CD14-positive monocyte (primary cell): ENCODE measurements around the gene CCNG2. TPM values are rescaled to one million over a fixed set of nuclear protein-coding genes. Genes with fewer than 3 reads are reported as not detected.

Experiments used
- DNase-seq, 3 donors: peaks; one replicate each; pipeline ENCODE4 v3.0.0-alpha.2; 2011 to 2022
- H2AFZ ChIP-seq: 2 replicates; pipeline ENCODE4 v1.6.0; 2012; ENCODE audit warnings: mild to moderate bottlenecking, low read depth, low read length, inconsistent platforms; ENCODE audit not compliant: insufficient read depth, poor library complexity, severe bottlenecking
- H3K27ac ChIP-seq, 2 donors: 1 replicate in 1 of 2; 2 replicates in 1 of 2; pipeline ENCODE4 v1.5.1; 2012 to 2013; ENCODE audit warnings: low read length in 2 of 2, control low read depth in 1 of 2, inconsistent platforms in 1 of 2, low read depth in 1 of 2, mild to moderate bottlenecking in 1 of 2
- H3K27me3 ChIP-seq, 2 donors: one replicate each; pipeline versions ENCODE4 v1.6.0 to v1.6.1; 2011 to 2013; ENCODE audit warnings: low read length in 2 of 2; ENCODE audit not compliant: control insufficient read depth in 2 of 2, insufficient read depth in 2 of 2
- H3K36me3 ChIP-seq, 2 donors: replicated peaks in 1 of 2; 1 replicate in 1 of 2; 2 replicates in 1 of 2; pipeline versions ENCODE4 v1.5.1 to v1.6.1; 2012 to 2013; ENCODE audit warnings: low read length in 2 of 2, control low read depth in 1 of 2, inconsistent platforms in 1 of 2, mild to moderate bottlenecking in 1 of 2; ENCODE audit not compliant: insufficient read depth in 2 of 2, control insufficient read depth in 1 of 2
- H3K4me1 ChIP-seq, 2 donors: 1 replicate in 1 of 2; 2 replicates in 1 of 2; pipeline versions ENCODE4 v1.5.1 to v1.6.1; 2012 to 2013; ENCODE audit warnings: low read length in 2 of 2, control low read depth in 1 of 2, inconsistent platforms in 1 of 2, mild to moderate bottlenecking in 1 of 2, moderate library complexity in 1 of 2; ENCODE audit not compliant: insufficient read depth in 2 of 2, control insufficient read depth in 1 of 2
- H3K4me2 ChIP-seq: replicated peaks from 2 replicates; pipeline ENCODE3; 2012; ENCODE audit warnings: low read length, moderate library complexity, mild to moderate bottlenecking; ENCODE audit not compliant: poor library complexity, severe bottlenecking; ENCODE audit errors: extremely low read depth
- H3K4me3 ChIP-seq, 3 experiments: fragments of 200-600 bp in 1 of 3; sonication (generic) in 1 of 3; replicated peaks in 1 of 3; 1 replicate in 2 of 3; 2 replicates in 1 of 3; pipeline ENCODE4 v1.5.1; 2011 to 2013; ENCODE audit warnings: low read length in 3 of 3, mild to moderate bottlenecking in 3 of 3, control low read depth in 2 of 3, low read depth in 2 of 3, inconsistent platforms in 1 of 3, moderate library complexity in 1 of 3
- H3K79me2 ChIP-seq: 2 replicates; pipeline ENCODE4 v1.6.0; 2012; ENCODE audit warnings: mild to moderate bottlenecking, control low read depth, inconsistent platforms, low read length, moderate library complexity; ENCODE audit not compliant: insufficient read depth
- H3K9ac ChIP-seq: 2 replicates; pipeline ENCODE4 v1.6.0; 2017; ENCODE audit warnings: low read length, mild to moderate bottlenecking; ENCODE audit not compliant: insufficient read depth, poor library complexity, severe bottlenecking
- H3K9me3 ChIP-seq, 2 donors: replicated peaks in 1 of 2; 1 replicate in 1 of 2; 2 replicates in 1 of 2; pipeline versions ENCODE4 v1.5.1 to v1.6.1; 2012 to 2013; ENCODE audit warnings: low read length in 2 of 2, control low read depth in 1 of 2; ENCODE audit not compliant: control insufficient read depth in 1 of 2, insufficient read depth in 1 of 2
- H4K20me1 ChIP-seq: 2 replicates; pipeline ENCODE4 v1.6.0; 2012; ENCODE audit warnings: mild to moderate bottlenecking, low read length, control low read depth, moderate library complexity; ENCODE audit not compliant: insufficient read depth
- H3K27ac Mint-ChIP-seq, 7 donors: one replicate each; pipeline ENCODE4 v1.8.0; 2020; ENCODE audit warnings: mild to moderate bottlenecking in 7 of 7, mixed read lengths in 7 of 7, moderate library complexity in 6 of 7, inconsistent platforms in 2 of 7
- H3K27me3 Mint-ChIP-seq, 3 donors: one replicate each; pipeline ENCODE4 v1.8.0; 2021 to 2022; ENCODE audit warnings: low read depth in 3 of 3, mild to moderate bottlenecking in 3 of 3, mixed read lengths in 3 of 3, moderate library complexity in 3 of 3, inconsistent platforms in 1 of 3
- H3K36me3 Mint-ChIP-seq, 2 donors: one replicate each; pipeline ENCODE4 v1.8.0; 2020; ENCODE audit warnings: mixed read lengths in 2 of 2, inconsistent platforms in 1 of 2, mild to moderate bottlenecking in 1 of 2
- H3K4me1 Mint-ChIP-seq: one replicate; pipeline ENCODE4 v1.8.0; 2020; ENCODE audit warnings: mild to moderate bottlenecking, mixed read lengths
- H3K4me3 Mint-ChIP-seq, 2 donors: one replicate each; pipeline ENCODE4 v1.8.0; 2020; ENCODE audit warnings: mild to moderate bottlenecking in 2 of 2, mixed read lengths in 2 of 2, moderate library complexity in 1 of 2
- H3K9me3 Mint-ChIP-seq, 7 donors: one replicate each; pipeline ENCODE4 v1.8.0; 2020 to 2022; ENCODE audit warnings: mixed read lengths in 7 of 7, mild to moderate bottlenecking in 6 of 7, moderate library complexity in 6 of 7, inconsistent platforms in 2 of 7
- CTCF ChIP-seq: fragments of 200-600 bp; IDR thresholded peaks from one replicate; pipeline ENCODE4 v1.8.0; 2022; ENCODE audit warnings: antibody characterized with exemption, mild to moderate bottlenecking
- WGBS: methylation state at CpG from one replicate; pipeline ENCODE4 v1.1.5; 2013; ENCODE audit warnings: missing lambda C conversion rate; ENCODE audit not compliant: insufficient coverage; 5-methylcytosine and 5-hydroxymethylcytosine counted together
- intact Hi-C, 2 donors: fragments of 100-400 bp; cut with micrococcal nuclease; formaldehyde crosslinking; loops; one replicate each; pipeline versions ENCODE4 v1.15.0 to v1.15.1; 2023
- polyA plus RNA-seq, 3 donors: library from polyadenylated mRNA; depleted of rRNA in 1 of 3; unstranded in 2 of 3; stranded (reverse) in 1 of 3; fragments of 300-500 nt in 2 of 3; fragments of >200 nt in 1 of 3; fragmentation: Illumina TruSeq in 2 of 3; gene quantifications; 1 replicate in 2 of 3; 2 replicates in 1 of 3; pipeline ENCODE4 v1.2.3, GENCODE V29; 2012 to 2021

CCNG2 gene
- polyA plus RNA-seq, 3 donors = 17.6 to 26.4 (median 23.3) TPM

DNA sequence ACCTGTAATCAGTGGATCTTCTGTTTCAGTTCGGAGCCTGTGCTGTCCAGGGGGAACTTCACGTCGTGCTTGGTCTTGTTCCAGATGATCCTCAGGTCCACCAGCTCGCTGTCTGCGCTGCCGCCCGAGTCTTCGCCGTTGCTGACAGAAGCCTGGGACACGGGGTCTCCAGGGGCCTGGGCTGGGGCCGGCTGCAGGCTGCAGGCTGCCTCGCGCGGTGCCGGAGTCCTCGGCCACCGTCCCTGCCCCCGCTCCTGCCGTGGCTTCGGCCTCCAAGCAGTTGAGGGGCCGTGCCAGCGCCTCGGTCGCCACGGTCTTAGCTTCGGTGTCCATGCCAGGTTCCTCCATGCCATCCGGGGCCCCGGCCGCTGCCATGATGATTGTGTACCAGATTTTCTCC is 43.9 kb upstream of the CCNG2 start:
- Mint-ChIP-seq H3K27ac (no peak overlapping the region), H3K4me1 (no peaks in the 10 kb centered on the region), H3K36me3 (no peaks in the 10 kb centered on the region), H3K9me3 (peaks cover 0 to 12% (median 2%) of the 10 kb centered on the region in 7 donors), H3K27me3 (peaks cover 0 to 3% (median 2%) of the 10 kb centered on the region in 3 donors), H3K4me3 (no peak overlapping the region)
- H3K9ac ChIP-seq = no peak overlapping the region
- no peaks in the 10 kb centered on the region for H3K79me2 ChIP-seq
- no peak for TF ChIP-seq CTCF
- intact Hi-C loops = no loop called here
- no peak overlapping the region for H3K4me3 ChIP-seq
- 98% methylated on average over 26 of the region's 29 CpGs for WGBS
- H3K27ac ChIP-seq = no peak overlapping the region
- no peaks in the 10 kb centered on the region for H4K20me1 ChIP-seq
- H3K27me3 ChIP-seq = no peaks in the 10 kb centered on the region
- no peaks in the 10 kb centered on the region for H3K4me1 ChIP-seq
- no peak overlapping the region for H2AFZ ChIP-seq
- DNase-seq = no peak
- H3K4me2 ChIP-seq = no peak overlapping the region
- no peaks in the 10 kb centered on the region for H3K36me3 ChIP-seq
- no peaks in the 10 kb centered on the region for H3K9me3 ChIP-seq

GRCh38 chr4:77117721-77118120 is 39.3 kb upstream of the CCNG2 start:
- H3K27me3 Mint-ChIP-seq = no peaks in the 10 kb centered on the region
- Histone ChIP-seq H3K79me2 (no peaks in the 10 kb centered on the region), H3K4me3 (no peak overlapping the region), H3K9ac (no peak overlapping the region), H3K27ac (no peak overlapping the region), H3K36me3 (no peaks in the 10 kb centered on the region), H3K4me1 (no peaks in the 10 kb centered on the region), H2AFZ (no peak overlapping the region), H3K9me3 (no peaks in the 10 kb centered on the region), H3K27me3 (no peaks in the 10 kb centered on the region), H4K20me1 (no peaks in the 10 kb centered on the region), H3K4me2 (no peak overlapping the region)
- DNase-seq = no peak
- intact Hi-C loops = no loop called here
- no peak overlapping the region for H3K4me3 Mint-ChIP-seq
- H3K27ac Mint-ChIP-seq = no peak overlapping the region
- peaks cover 7% of the 10 kb centered on the region for H3K4me1 Mint-ChIP-seq
- peaks cover 0 to 12% (median 4%) of the 10 kb centered on the region in 7 donors for H3K9me3 Mint-ChIP-seq
- no peak for TF ChIP-seq CTCF
- no peaks in the 10 kb centered on the region for H3K36me3 Mint-ChIP-seq
